ENCODE results near the gene CBFA2T2. TPM values are rescaled to one million over a fixed set of nuclear protein-coding genes. Genes with fewer than 3 reads are reported as not detected.
"Not testable (repeated sequence)": the region's sequence is repeated elsewhere in the genome, so short reads cannot be mapped to it uniquely, and the experiment has no call there.

The CBFA2T2 gene
- polyA plus RNA-seq, 4 donors, result 21.5 to 31.5 (median 26.1) TPM

- DNase-seq (ENCODE audit: low read depth in 4 of 4, low spot score in 3 of 4), result no peak
Measured at GRCh38 chr20:33568868-33569801, 79.2 kb downstream of the CBFA2T2 start.

GRCh38 chr20:33569802-33570391, 80.0 kb downstream of the CBFA2T2 start:
- DNase-seq (ENCODE audit: low read depth in 4 of 4, low spot score in 3 of 4), result no peak

- DNase-seq (ENCODE audit: low read depth in 4 of 4, low spot score in 3 of 4), result no peak
Measured at GRCh38 chr20:33570743-33571142, 80.8 kb downstream of the CBFA2T2 start.

GRCh38 chr20:33573268-33573667, 83.4 kb downstream of the CBFA2T2 start:
- not testable (repeated sequence) for DNase-seq (ENCODE audit: low read depth in 4 of 4, low spot score in 3 of 4)

GRCh38 chr20:33575282-33575681, 85.4 kb downstream of the CBFA2T2 start:
- DNase-seq (ENCODE audit: low read depth in 4 of 4, low spot score in 3 of 4), result no peak

GRCh38 chr20:33576432-33577125, 86.7 kb downstream of the CBFA2T2 start:
- DNase-seq (ENCODE audit: low read depth in 4 of 4, low spot score in 3 of 4), result no peak

GRCh38 chr20:33578510-33578909, 88.6 kb downstream of the CBFA2T2 start:
- no peak for DNase-seq (ENCODE audit: low read depth in 4 of 4, low spot score in 3 of 4)

GRCh38 chr20:33583143-33583542, 93.2 kb downstream of the CBFA2T2 start:
- DNase-seq (ENCODE audit: low read depth in 4 of 4, low spot score in 3 of 4), result no peak

- DNase-seq (ENCODE audit: low read depth in 4 of 4, low spot score in 3 of 4), result no peak
Measured at GRCh38 chr20:33584976-33585375, 95.1 kb downstream of the CBFA2T2 start.

- DNase-seq (ENCODE audit: low read depth in 4 of 4, low spot score in 3 of 4), result no peak
Measured at GRCh38 chr20:33585413-33585812, 95.5 kb downstream of the CBFA2T2 start.

- DNase-seq (ENCODE audit: low read depth in 4 of 4, low spot score in 3 of 4), result no peak
Measured at GRCh38 chr20:33589059-33589458, 99.2 kb downstream of the CBFA2T2 start.

GRCh38 chr20:33591901-33592300, 102.0 kb downstream of the CBFA2T2 start:
- not testable (repeated sequence) for DNase-seq (ENCODE audit: low read depth in 4 of 4, low spot score in 3 of 4)

GRCh38 chr20:33594743-33595142, 104.8 kb downstream of the CBFA2T2 start:
- DNase-seq (ENCODE audit: low read depth in 4 of 4, low spot score in 3 of 4), result no peak

- DNase-seq (ENCODE audit: low read depth in 4 of 4, low spot score in 3 of 4), result no peak
Measured at GRCh38 chr20:33600414-33600813, 110.5 kb downstream of the CBFA2T2 start.

GRCh38 chr20:33600981-33601380, 111.1 kb downstream of the CBFA2T2 start:
- DNase-seq (ENCODE audit: low read depth in 4 of 4, low spot score in 3 of 4), result no peak

- no peak for DNase-seq (ENCODE audit: low read depth in 4 of 4, low spot score in 3 of 4)
Measured at GRCh38 chr20:33601861-33602260, 112.0 kb downstream of the CBFA2T2 start.

- no peak for DNase-seq (ENCODE audit: low read depth in 4 of 4, low spot score in 3 of 4)
Measured at GRCh38 chr20:33602826-33603590, 113.1 kb downstream of the CBFA2T2 start.

- DNase-seq (ENCODE audit: low read depth in 4 of 4, low spot score in 3 of 4), result no peak
Measured at GRCh38 chr20:33604084-33604990, 114.4 kb downstream of the CBFA2T2 start.

- no peak for DNase-seq (ENCODE audit: low read depth in 4 of 4, low spot score in 3 of 4)
Measured at GRCh38 chr20:33604991-33605370, 115.1 kb downstream of the CBFA2T2 start.
